ENCODE results near the gene POR.

POR gene

DNA sequence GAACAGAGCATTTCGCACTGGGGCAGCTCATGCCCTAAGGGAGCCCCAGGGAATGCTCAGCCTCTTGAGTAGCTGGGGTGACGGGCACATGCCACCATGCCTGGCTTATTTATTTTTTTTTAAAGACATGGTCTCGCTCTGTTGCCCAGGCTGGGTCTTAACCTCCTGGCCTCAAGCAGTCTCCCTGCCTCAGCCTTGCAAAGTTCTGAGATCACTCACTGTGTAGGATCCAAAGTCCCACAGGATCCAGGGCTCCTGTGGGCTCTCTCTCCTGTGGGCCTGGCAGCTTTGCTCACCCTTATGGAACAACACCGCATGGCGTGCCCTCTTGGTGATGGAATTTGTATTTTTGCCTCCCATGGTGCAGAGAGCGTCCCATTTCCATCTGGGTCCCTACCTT, 45.4 kb downstream of the POR start:
- TF ChIP-seq, protein P1, sequence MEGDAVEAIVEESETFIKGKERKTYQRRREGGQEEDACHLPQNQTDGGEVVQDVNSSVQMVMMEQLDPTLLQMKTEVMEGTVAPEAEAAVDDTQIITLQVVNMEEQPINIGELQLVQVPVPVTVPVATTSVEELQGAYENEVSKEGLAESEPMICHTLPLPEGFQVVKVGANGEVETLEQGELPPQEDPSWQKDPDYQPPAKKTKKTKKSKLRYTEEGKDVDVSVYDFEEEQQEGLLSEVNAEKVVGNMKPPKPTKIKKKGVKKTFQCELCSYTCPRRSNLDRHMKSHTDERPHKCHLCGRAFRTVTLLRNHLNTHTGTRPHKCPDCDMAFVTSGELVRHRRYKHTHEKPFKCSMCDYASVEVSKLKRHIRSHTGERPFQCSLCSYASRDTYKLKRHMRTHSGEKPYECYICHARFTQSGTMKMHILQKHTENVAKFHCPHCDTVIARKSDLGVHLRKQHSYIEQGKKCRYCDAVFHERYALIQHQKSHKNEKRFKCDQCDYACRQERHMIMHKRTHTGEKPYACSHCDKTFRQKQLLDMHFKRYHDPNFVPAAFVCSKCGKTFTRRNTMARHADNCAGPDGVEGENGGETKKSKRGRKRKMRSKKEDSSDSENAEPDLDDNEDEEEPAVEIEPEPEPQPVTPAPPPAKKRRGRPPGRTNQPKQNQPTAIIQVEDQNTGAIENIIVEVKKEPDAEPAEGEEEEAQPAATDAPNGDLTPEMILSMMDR (IDR thresholded peaks at IDR 0.05) = no peak

DNA sequence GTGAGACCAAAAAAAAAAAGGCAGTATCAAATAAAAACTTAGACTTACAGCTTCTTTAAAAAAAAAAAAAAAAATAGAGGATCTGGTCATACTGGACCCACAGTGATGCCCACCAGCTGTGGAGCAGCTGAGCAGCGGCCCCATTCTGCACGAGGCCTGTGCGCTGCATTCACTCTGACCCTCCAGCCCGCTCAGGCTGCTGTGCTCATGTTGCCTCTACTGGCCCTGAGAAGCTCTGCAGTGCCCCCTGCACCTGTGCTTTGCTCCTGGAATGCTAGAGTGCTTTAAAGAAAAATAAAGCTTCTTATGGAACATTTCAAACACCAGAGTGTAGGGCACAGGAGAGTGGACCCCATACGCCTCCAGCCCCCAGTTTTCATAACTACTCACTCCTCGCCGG, 46.3 kb downstream of the POR start:
- TF ChIP-seq, protein P1 (IDR thresholded peaks at IDR 0.05) = no peak

DNA sequence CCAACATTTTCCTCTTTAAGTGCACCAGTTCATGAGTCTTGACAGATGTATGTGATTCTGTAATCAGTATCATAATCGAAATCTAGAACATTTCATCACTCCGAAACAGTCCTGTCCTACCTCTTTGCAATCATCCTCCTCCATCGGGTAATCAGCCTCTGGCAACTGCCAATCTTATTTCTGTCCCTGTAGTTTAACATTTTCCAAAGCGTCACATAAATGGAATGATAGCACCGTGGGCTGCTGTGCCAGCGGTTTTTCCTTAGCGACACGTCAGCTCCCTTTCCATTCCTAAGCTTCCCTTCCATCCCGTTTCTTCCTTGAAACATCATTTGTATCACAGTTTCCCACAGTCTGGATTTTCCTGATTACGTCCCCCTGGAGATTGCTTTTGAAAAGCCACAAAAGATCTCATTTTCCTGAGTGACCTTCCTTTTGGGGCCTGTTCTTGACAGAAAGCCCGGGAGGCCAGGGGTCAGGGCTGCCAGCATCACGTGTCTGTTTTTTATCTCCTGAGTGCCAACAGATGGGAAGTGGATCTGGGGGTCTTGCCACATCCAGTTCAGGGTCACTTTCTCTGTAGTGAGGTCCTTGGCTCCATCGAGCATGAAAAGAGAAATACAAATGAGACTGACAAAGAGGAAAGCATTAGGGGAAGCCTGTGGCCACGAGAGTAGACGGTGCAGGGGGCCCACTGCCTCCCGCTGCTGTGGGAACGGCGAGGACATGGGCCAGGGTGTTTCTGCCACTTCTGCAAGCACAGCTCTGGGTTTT, 47.8 kb downstream of the POR start:
- TF ChIP-seq, protein P1 (IDR thresholded peaks at IDR 0.05) = no peak

DNA sequence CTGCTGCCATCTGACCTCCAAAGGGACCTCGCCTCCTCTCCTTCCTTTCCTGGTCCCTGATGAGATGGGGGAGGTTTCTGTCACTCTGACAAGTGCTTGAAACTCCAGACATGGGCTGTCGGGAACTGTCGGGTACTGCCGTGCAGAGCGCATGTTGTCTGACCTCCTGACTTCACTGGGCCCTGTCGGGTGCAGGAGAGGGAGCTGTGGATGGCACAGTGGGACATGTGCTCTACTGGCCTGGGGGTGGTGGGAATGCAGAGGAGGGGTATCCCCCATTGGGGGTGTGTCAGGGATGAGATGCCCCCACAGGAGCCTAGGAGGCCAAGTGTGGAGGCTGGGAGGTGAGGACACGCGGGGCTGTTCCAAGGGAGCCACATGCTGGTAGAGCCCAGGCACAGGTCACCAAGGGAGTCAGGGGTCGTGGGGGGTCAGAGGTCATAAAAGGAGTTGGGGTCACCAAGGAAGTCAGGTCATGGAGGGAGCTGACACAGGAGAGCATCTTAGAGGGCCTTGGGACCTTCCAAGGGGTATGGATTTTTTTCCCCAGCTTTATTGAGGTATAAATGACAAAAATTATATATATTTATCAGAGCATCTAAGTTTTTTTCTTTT, 48.5 kb downstream of the POR start:
- TF ChIP-seq, protein P1 (IDR thresholded peaks at IDR 0.05) = no peak

DNA sequence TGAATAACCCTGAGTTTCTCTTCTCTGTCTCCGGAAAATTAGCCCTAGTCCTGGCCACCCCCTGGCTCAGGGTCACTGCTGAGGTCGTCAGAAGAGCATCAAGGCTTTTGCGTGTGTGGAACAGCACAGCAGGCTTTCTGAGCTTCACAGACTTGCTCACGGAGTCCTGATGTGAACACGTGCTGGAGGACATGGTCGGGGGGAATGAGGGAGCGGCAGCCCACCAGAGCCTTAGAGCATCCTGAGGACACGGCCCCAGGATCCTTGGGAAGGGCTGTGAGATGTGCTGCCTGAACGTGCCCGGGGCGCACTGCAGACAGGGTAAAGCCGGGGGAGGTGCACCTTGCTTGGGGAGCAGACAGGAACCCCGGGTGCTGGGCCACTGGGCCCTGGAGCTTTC, 50.7 kb downstream of the POR start:
- TF ChIP-seq, protein P1 (IDR thresholded peaks at IDR 0.05) = no peak

DNA sequence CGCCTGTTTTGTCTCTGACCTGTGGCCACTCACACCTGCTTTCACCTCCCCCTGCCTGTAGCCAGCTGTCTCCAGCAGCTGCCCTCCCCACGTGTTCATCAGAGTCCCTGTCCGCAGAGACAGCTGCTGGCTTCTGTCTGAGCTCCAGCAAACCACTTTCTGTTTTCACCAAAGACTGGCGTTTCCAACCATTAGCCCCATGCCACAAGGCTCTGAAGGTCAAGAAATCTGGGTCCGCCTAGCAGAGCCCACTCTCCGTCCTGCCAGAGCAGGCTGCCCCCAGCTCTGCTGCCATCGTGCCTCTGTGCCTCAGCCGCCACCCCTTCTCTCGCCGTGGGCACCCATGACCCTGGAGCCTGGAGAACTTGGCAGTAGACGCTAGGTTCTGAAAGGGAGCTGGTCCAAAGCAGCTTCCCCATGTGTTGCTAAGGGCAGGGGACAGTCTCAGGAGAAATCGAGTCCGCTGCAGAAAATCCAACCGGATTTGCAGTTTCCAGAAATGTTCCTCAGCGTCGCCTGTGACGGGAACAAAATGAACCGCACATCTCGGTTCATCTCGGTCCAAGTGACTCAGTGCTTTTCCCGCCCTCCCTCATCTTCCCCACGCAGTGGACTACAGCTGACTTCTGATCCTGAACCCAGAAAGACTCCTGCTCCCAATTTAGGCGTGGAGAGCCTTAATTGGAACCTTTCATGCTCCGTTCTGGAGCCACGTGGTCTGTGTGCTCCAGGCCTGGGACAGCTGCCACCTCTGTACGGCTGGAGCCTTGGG, 51.4 kb downstream of the POR start:
- TF ChIP-seq, protein P1 (IDR thresholded peaks at IDR 0.05) = no peak

DNA sequence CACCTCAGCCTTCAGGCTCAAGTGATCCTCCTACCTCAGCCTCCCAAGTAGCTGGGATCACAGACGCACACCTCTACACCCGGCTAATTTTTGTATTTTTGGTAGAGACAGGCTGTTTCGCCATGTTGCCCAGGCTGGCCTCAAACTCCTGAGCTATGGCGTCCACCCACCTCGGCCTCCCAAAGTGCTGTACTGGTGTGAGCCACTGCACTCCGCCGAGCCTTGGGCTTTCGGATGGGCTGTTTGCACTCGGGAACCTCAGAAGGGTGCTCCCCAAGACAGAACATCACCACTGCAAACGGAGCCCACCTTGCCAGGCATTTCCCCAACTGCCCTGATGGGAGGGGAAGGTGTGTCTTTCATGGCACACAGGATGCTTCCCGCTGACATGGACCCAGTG, 52.1 kb downstream of the POR start:
- TF ChIP-seq, protein P1 (IDR thresholded peaks at IDR 0.05) = no peak

Data from LNCAP (cell line).